ENCODE results near the gene ZRANB3. TPM values are rescaled to one million over a fixed set of nuclear protein-coding genes. Genes with fewer than 3 reads are reported as not detected.
"Not testable (repeated sequence)": the region's sequence is repeated elsewhere in the genome, so short reads cannot be mapped to it uniquely, and the experiment has no call there.

Gene ZRANB3
- total RNA-seq, 3 donors from 2014 or later (not counting 1 experiment from before 2014, with no cell fraction given) = 5.0 to 7.7 (median 5.3) TPM

DNA sequence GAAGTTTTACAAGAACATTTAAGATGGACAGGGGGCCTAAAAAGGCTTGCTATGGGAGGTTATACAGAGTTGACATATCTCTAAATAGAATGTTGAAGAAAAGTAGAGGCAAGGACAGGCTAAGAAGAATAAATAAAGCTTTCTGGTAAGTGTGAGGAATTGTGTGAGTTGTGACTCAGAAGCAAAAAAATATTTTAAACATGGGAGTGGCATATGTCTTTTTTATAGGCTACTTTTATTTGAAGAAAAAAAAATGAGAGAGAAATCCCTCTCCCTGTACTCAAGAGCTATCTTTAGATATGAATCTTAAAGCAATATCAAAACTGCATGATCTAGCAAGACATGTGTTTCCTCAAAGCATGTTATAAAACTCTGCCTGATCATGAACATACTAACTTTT, 437.8 kb downstream of the ZRANB3 start:
- Mint-ChIP-seq H3K27me3 (ENCODE audit: low read depth in 2 of 2) (peaks cover 0 to 3% of the 10 kb centered on the region in 2 donors), H3K4me3 (no peak overlapping the region), H3K4me1 (peaks cover 4% of the 10 kb centered on the region in 2 donors), H3K9me3 (no peaks in the 10 kb centered on the region), H3K36me3 (no peaks in the 10 kb centered on the region), H3K27ac (no peak overlapping the region)
- H3K4me3 ChIP-seq (ENCODE audit: low read length) = no peak overlapping the region
- intact Hi-C loops (cut with micrococcal nuclease) = no loop called here
- DNase-seq = no peak
- ATAC-seq = no peak
- H3K36me3 ChIP-seq (ENCODE audit: control insufficient read depth, insufficient read depth, low read length) = peaks cover 3% of the 10 kb centered on the region
- H3K9me3 ChIP-seq (ENCODE audit: control insufficient read depth, insufficient read depth, low read length) = no peaks in the 10 kb centered on the region
- no peaks in the 10 kb centered on the region for H3K4me1 ChIP-seq (ENCODE audit: control insufficient read depth, insufficient read depth, low read length)
- no peaks in the 10 kb centered on the region for H3K27me3 ChIP-seq (ENCODE audit: control insufficient read depth, insufficient read depth, low read length)
- TF ChIP-seq, protein P1, sequence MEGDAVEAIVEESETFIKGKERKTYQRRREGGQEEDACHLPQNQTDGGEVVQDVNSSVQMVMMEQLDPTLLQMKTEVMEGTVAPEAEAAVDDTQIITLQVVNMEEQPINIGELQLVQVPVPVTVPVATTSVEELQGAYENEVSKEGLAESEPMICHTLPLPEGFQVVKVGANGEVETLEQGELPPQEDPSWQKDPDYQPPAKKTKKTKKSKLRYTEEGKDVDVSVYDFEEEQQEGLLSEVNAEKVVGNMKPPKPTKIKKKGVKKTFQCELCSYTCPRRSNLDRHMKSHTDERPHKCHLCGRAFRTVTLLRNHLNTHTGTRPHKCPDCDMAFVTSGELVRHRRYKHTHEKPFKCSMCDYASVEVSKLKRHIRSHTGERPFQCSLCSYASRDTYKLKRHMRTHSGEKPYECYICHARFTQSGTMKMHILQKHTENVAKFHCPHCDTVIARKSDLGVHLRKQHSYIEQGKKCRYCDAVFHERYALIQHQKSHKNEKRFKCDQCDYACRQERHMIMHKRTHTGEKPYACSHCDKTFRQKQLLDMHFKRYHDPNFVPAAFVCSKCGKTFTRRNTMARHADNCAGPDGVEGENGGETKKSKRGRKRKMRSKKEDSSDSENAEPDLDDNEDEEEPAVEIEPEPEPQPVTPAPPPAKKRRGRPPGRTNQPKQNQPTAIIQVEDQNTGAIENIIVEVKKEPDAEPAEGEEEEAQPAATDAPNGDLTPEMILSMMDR (IDR thresholded peaks at IDR 0.05) = no peak
- H3K27ac ChIP-seq (ENCODE audit: low read length) = no peak overlapping the region

- H3K27ac ChIP-seq (ENCODE audit: low read length) = no peak overlapping the region
- no peaks in the 10 kb centered on the region for H3K9me3 ChIP-seq (ENCODE audit: control insufficient read depth, insufficient read depth, low read length)
- intact Hi-C loops (cut with micrococcal nuclease) = no loop called here
- H3K36me3 Mint-ChIP-seq = no peaks in the 10 kb centered on the region
- ATAC-seq (no peak), DNase-seq (no peak)
- H3K4me1 ChIP-seq (ENCODE audit: control insufficient read depth, insufficient read depth, low read length) = no peaks in the 10 kb centered on the region
- peaks cover 3% of the 10 kb centered on the region for H3K36me3 ChIP-seq (ENCODE audit: control insufficient read depth, insufficient read depth, low read length)
- H3K4me1 Mint-ChIP-seq = peaks cover 4% of the 10 kb centered on the region in 2 donors
- WGBS (ENCODE audit: insufficient coverage) = no CpG with 5 or more reads among the region's 1 CpG
- peaks cover 6 to 7% of the 10 kb centered on the region in 2 donors for H3K27me3 Mint-ChIP-seq (ENCODE audit: low read depth in 2 of 2)
- H3K9me3 Mint-ChIP-seq = no peaks in the 10 kb centered on the region
- H3K27me3 ChIP-seq (ENCODE audit: control insufficient read depth, insufficient read depth, low read length) = no peaks in the 10 kb centered on the region
- TF ChIP-seq, protein P1 (IDR thresholded peaks at IDR 0.05) = no peak
- H3K4me3 ChIP-seq (ENCODE audit: low read length) = no peak overlapping the region
- H3K4me3 Mint-ChIP-seq = no peak overlapping the region
- no peak overlapping the region for H3K27ac Mint-ChIP-seq
Observed at GRCh38 chr2:135091681-135092080, 439.3 kb downstream of the ZRANB3 start.

- ATAC-seq; H3K27me3 ChIP-seq (ENCODE audit: control insufficient read depth, insufficient read depth, low read length); H3K9me3 Mint-ChIP-seq; H3K4me1 Mint-ChIP-seq; H3K36me3 Mint-ChIP-seq; H3K36me3 ChIP-seq (ENCODE audit: control insufficient read depth, insufficient read depth, low read length); intact Hi-C loops (cut with micrococcal nuclease); H3K4me3 Mint-ChIP-seq; H3K4me1 ChIP-seq (ENCODE audit: control insufficient read depth, insufficient read depth, low read length); H3K27ac Mint-ChIP-seq; H3K27ac ChIP-seq (ENCODE audit: low read length); H3K4me3 ChIP-seq (ENCODE audit: low read length); DNase-seq; H3K27me3 Mint-ChIP-seq (ENCODE audit: low read depth in 2 of 2); H3K9me3 ChIP-seq (ENCODE audit: control insufficient read depth, insufficient read depth, low read length): not testable (repeated sequence)
- over 99% methylated on average over 4 of the region's 4 CpGs for WGBS (ENCODE audit: insufficient coverage)
Observed at GRCh38 chr2:135089597-135089996, 441.4 kb downstream of the ZRANB3 start.

Other genes starting within 250 kb of the ZRANB3 start
- 10 to 100 TPM; 34.9 to 48.6 (median 39.7) TPM for gene R3HDM1, start 266 bp upstream of the ZRANB3 start, total RNA-seq
- 100 to 1,000 TPM; 129 to 153 (median 150) TPM for gene UBXN4, start 210.6 kb upstream of the ZRANB3 start, total RNA-seq